HepG2 (cell line): ENCODE measurements around the gene ADAMTS17. TPM values are rescaled to one million over a fixed set of nuclear protein-coding genes. Genes with fewer than 3 reads are reported as not detected.

Experiments
- ATAC-seq: fragments of 200-7000 bp; cut with Tn5 transposase; 3 replicates; pipeline ENCODE4 v1.9.1; 2020; ENCODE audit warnings: mild to moderate bottlenecking, moderate library complexity
- BruUV-seq: library from RNA; stranded (reverse); fragments of 400-500 nt; replicated peaks from 2 replicates; lab custom pipeline; 2021; lab: Mats Ljungman, UMichigan
- CTCF ChIA-PET: fragments of 300-600 bp; formaldehyde crosslinking; extraction: SDS; loops from one replicate; lab custom pipeline; 2021; ENCODE audit warnings: low total read pairs, inconsistent platforms, low intra/inter-chr PET ratio; lab: Yijun Ruan, JAX
- POLR2A ChIA-PET: fragments of 350-600 bp; sonication (Branson Sonifier 250); formaldehyde crosslinking; loops from one replicate; lab custom pipeline; 2020; ENCODE audit warnings: antibody characterized with exemption, inconsistent platforms; lab: Yijun Ruan, JAX
- DNase-seq: peaks from one replicate; pipeline ENCODE4 v3.0.0-alpha.2; 2015; ENCODE audit warnings: low spot score
- FAIRE-seq: peaks from 3 replicates; lab custom pipeline; 2011; peaks lifted over from hg19 to GRCh38; lab: Jason Lieb, UNC
- H2AFZ ChIP-seq: one replicate; pipeline ENCODE4 v1.6.1; 2011; ENCODE audit warnings: low read length, inconsistent platforms
- H3K27ac ChIP-seq: fragments of 300-600 bp; 3 replicates; pipeline ENCODE4 v1.8.0; 2011; ENCODE audit warnings: mixed run types, mild to moderate bottlenecking, mixed read lengths, low read length, inconsistent platforms; ENCODE audit not compliant: insufficient read depth; ENCODE audit errors: extremely low read length
- H3K27me3 ChIP-seq, 2 experiments: fragments of 200-600 bp in 1 of 2; 2 replicates in 1 of 2; 3 replicates in 1 of 2; pipeline versions ENCODE4 v1.6.0 to v1.8.0; 2011; ENCODE audit warnings: low read length in 2 of 2, mild to moderate bottlenecking in 2 of 2, moderate library complexity in 2 of 2, inconsistent platforms in 1 of 2; ENCODE audit not compliant: insufficient read depth in 2 of 2, control insufficient read depth in 1 of 2
- H3K36me3 ChIP-seq, 2 experiments: fragments of 200-600 bp in 1 of 2; replicated peaks in 1 of 2; 2 replicates in 1 of 2; 3 replicates in 1 of 2; pipeline versions ENCODE4 v1.5.1 to v1.8.0; 2011; ENCODE audit warnings: low read length in 2 of 2, inconsistent platforms in 1 of 2; ENCODE audit not compliant: insufficient read depth in 2 of 2, control insufficient read depth in 1 of 2
- H3K4me1 ChIP-seq: 2 replicates; pipeline ENCODE4 v1.5.1; 2012; ENCODE audit warnings: low read length, inconsistent platforms; ENCODE audit not compliant: insufficient read depth
- H3K4me2 ChIP-seq: 2 replicates; pipeline ENCODE4 v1.6.0; 2011; ENCODE audit warnings: low read depth, low read length, inconsistent platforms
- H3K4me3 ChIP-seq, 3 experiments: fragments of 200-600 bp in 1 of 3; sonication (generic), shearing (Covaris generic) in 1 of 3; replicated peaks in 1 of 3; 2 replicates each; pipeline ENCODE4 v1.5.1; 2011 to 2016; ENCODE audit warnings: low read length in 3 of 3, inconsistent platforms in 2 of 3, low read depth in 2 of 3, mild to moderate bottlenecking in 2 of 3, control low read depth in 1 of 3, mixed read lengths in 1 of 3; ENCODE audit not compliant: insufficient read depth in 1 of 3
- H3K79me2 ChIP-seq: one replicate; pipeline ENCODE4 v1.6.1; 2011; ENCODE audit warnings: low read length, inconsistent platforms; ENCODE audit not compliant: insufficient read depth
- H3K9ac ChIP-seq: 2 replicates; pipeline ENCODE4 v1.6.0; 2011; ENCODE audit warnings: mild to moderate bottlenecking, low read depth, low read length, inconsistent platforms; ENCODE audit not compliant: insufficient read depth
- H3K9me3 ChIP-seq: 2 replicates; pipeline ENCODE4 v1.5.1; 2012; ENCODE audit warnings: mild to moderate bottlenecking, low read length
- H4K20me1 ChIP-seq: 2 replicates; pipeline ENCODE4 v1.6.0; 2011; ENCODE audit warnings: inconsistent platforms, mild to moderate bottlenecking, low read length, moderate library complexity; ENCODE audit not compliant: insufficient read depth
- KDM1A ChIP-seq: IDR thresholded peaks from 2 replicates; pipeline ENCODE4 v1.6.1; 2016; ENCODE audit warnings: missing compliant biosample characterization
- NCOA2 ChIP-seq: sonication (generic); formaldehyde crosslinking; IDR thresholded peaks from 2 replicates; pipeline ENCODE4 v1.8.0; 2022; ENCODE audit warnings: inconsistent platforms
- RAD21 ChIP-seq: fragments of 450-650 bp; formaldehyde crosslinking; IDR thresholded peaks from 2 replicates; pipeline ENCODE4 v1.5.0; 2020; ENCODE audit warnings: mild to moderate bottlenecking
- SMC3 ChIP-seq: IDR thresholded peaks from 2 replicates; pipeline ENCODE4 v1.6.1; 2011; ENCODE audit warnings: low read length, improper control_type of control experiment
- STAG1 ChIP-seq: sonication (generic); formaldehyde crosslinking; IDR thresholded peaks from 2 replicates; pipeline ENCODE4 v1.4.0; 2020; ENCODE audit warnings: missing genetic modification reagents
- ZSCAN31 ChIP-seq: sonication (generic); formaldehyde crosslinking; IDR thresholded peaks from 2 replicates; pipeline ENCODE4 v1.5.0; 2020; ENCODE audit warnings: low read depth, mild to moderate bottlenecking, missing genetic modification reagents
- WGBS: methylation state at CpG from one replicate; pipeline ENCODE4 v1.1.6; 2017; ENCODE audit warnings: low lambda C conversion rate; 5-methylcytosine and 5-hydroxymethylcytosine counted together
- in situ Hi-C: cut with HindIII; loops from 2 replicates; pipeline ENCODE4 v1.10.0; 2017; ENCODE audit warnings: low pct_unique_long_range_greater_than_20kb; ENCODE audit not compliant: extremely low pct_ligation_motif_present
- intact Hi-C: fragments of 100-400 bp; cut with micrococcal nuclease; formaldehyde crosslinking; loops from one replicate; pipeline ENCODE4 v1.10.0; 2022; ENCODE audit not compliant: unreplicated experiment
- polyA plus RNA-seq, 8 experiments: library from polyadenylated mRNA; depleted of rRNA in 3 of 8; stranded (reverse) in 7 of 8; unstranded in 1 of 8; fragments of >200 nt; fragmentation: Illumina TruSeq in 4 of 8; extraction: Trizol in 4 of 8; gene quantifications; 2 replicates each; pipeline versions ENCODE4 v1.2.1 to v1.2.3, GENCODE V29; 2011 to 2016; ENCODE audit warnings: low read depth in 4 of 8, missing spikeins in 1 of 8, mixed read lengths in 1 of 8; ENCODE audit not compliant: insufficient read depth in 1 of 8
- total RNA-seq, 5 experiments: library from RNA; depleted of rRNA; stranded (reverse); fragments of >200 nt; fragmentation: Illumina TruSeq; extraction: Trizol; gene quantifications; 2 replicates each; pipeline ENCODE4 v1.2.3, GENCODE V29; 2016; ENCODE audit warnings: low read depth in 1 of 5
- TF ChIP-seq, protein P1 (sequence below): sonication (generic); formaldehyde crosslinking; conservative IDR thresholded peaks from 2 replicates; pipeline ENCODE4 v1.8.1; 2023; ENCODE audit warnings: missing genetic modification reagents
- TF ChIP-seq, protein P2 (sequence below): sonication (generic); formaldehyde crosslinking; IDR thresholded peaks from 2 replicates; pipeline ENCODE4 v1.4.0; 2020; ENCODE audit warnings: missing genetic modification reagents, borderline replicate concordance
- TF ChIP-seq, protein P3 (sequence below): fragments of 450-650 bp; IDR thresholded peaks from 2 replicates; pipeline ENCODE4 v1.6.1; 2016
- TF ChIP-seq, protein P4 (sequence below): sonication (generic); formaldehyde crosslinking; IDR thresholded peaks from 2 replicates; pipeline ENCODE4 v1.4.0; 2020; ENCODE audit warnings: mild to moderate bottlenecking, missing genetic modification reagents
- TF ChIP-seq, protein P5 (sequence below): sonication (generic); formaldehyde crosslinking; IDR thresholded peaks from 2 replicates; pipeline ENCODE4 v1.5.0; 2020; ENCODE audit warnings: mild to moderate bottlenecking, missing genetic modification reagents, moderate library complexity

The ADAMTS17 gene
- total and polyA plus RNA-seq, 2 of the 13 experiments (the other 11 are each of a cell fraction or from before 2014, with no cell fraction given), result 0.02 to 0.04 TPM

DNA sequence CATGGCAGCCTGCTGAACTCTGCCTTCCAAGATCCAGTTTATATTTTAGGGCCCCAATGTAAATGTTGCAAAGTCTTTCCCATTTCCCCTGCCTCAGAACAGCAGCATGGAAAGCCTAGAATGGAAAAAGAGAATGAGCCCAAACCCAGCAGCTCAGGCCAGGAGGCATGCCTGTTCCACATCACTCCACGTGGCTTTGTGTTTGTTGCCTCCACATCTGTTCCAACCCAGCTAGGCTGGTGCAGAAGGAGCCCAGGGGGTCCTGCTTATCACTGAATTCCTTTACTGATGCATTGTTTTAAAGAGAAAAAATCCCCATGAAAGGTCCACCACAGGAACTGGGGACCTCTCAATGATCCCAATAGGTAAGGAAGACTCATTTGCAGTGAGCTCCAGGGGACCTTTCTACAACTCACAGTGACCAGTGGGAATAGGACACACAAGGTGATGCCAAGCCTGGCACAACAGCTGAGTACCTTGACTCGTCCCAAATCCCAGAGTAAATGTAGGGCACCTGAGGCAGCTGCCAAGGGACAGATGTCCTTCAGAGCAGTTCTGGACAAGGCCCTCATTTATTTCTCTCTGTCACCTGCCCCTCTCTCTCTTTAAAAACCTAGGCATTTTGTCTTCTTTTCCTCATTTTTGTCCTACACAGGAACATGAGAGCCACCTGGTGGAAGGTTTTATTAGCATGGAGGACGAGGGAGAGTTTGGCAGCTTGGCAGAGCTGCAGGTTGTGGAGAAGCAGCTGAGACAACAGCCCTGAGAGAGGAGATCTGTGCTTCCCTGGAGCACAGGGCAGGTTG lies 41.7 kb upstream of the ADAMTS17 start:
- H4K20me1 ChIP-seq, result no peaks in the 10 kb centered on the region
- H3K27me3 ChIP-seq, result peaks cover 0 to 3% of the 10 kb centered on the region in 2 experiments; a peak in 1 of 5 replicates
- ChIA-PET POLR2A (interaction anchor here (1.7 kb wide), 1 partner anchor 33 kb away, joined by 4 read pairs; no protein-coding TSS in a partner anchor), CTCF (interaction anchor here (0.8 to 3.5 kb wide), 4 partner anchors 32 to 592 kb away, joined by 3 to 41 read pairs (median 8); partner anchors contain the start of gene ADAMTS17)
- intact Hi-C loops, result loop anchor here (1.0 to 5.0 kb wide), 4 partner anchors 33 to 591 kb away; partner anchors contain the start of gene ADAMTS17
- DNase-seq (peak; percentile 41), FAIRE-seq (peak; percentile 62), ATAC-seq (peak; percentile 82)
- no peak overlapping the region for H3K4me2 ChIP-seq
- H3K36me3 ChIP-seq, result no peaks in the 10 kb centered on the region
- in situ Hi-C loops, result loop anchor here (10.0 kb wide), 1 partner anchor 49 kb away; no protein-coding TSS in a partner anchor
- no peak overlapping the region for H3K4me3 ChIP-seq
- no peaks in the 10 kb centered on the region for H3K4me1 ChIP-seq
- no peaks in the 10 kb centered on the region for H3K9me3 ChIP-seq
- H2AFZ ChIP-seq, result no peak overlapping the region
- BruUV-seq, result no TSS peak
- H3K79me2 ChIP-seq, result no peaks in the 10 kb centered on the region
- 0% methylated on average over 3 of the region's 3 CpGs for WGBS
- no peak overlapping the region for H3K27ac ChIP-seq
- no peak for TF ChIP-seq NCOA2 (CRISPR knock-in tag)
- TF ChIP-seq, protein P1, sequence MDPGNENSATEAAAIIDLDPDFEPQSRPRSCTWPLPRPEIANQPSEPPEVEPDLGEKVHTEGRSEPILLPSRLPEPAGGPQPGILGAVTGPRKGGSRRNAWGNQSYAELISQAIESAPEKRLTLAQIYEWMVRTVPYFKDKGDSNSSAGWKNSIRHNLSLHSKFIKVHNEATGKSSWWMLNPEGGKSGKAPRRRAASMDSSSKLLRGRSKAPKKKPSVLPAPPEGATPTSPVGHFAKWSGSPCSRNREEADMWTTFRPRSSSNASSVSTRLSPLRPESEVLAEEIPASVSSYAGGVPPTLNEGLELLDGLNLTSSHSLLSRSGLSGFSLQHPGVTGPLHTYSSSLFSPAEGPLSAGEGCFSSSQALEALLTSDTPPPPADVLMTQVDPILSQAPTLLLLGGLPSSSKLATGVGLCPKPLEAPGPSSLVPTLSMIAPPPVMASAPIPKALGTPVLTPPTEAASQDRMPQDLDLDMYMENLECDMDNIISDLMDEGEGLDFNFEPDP, result no peak
- TF ChIP-seq, protein P2, sequence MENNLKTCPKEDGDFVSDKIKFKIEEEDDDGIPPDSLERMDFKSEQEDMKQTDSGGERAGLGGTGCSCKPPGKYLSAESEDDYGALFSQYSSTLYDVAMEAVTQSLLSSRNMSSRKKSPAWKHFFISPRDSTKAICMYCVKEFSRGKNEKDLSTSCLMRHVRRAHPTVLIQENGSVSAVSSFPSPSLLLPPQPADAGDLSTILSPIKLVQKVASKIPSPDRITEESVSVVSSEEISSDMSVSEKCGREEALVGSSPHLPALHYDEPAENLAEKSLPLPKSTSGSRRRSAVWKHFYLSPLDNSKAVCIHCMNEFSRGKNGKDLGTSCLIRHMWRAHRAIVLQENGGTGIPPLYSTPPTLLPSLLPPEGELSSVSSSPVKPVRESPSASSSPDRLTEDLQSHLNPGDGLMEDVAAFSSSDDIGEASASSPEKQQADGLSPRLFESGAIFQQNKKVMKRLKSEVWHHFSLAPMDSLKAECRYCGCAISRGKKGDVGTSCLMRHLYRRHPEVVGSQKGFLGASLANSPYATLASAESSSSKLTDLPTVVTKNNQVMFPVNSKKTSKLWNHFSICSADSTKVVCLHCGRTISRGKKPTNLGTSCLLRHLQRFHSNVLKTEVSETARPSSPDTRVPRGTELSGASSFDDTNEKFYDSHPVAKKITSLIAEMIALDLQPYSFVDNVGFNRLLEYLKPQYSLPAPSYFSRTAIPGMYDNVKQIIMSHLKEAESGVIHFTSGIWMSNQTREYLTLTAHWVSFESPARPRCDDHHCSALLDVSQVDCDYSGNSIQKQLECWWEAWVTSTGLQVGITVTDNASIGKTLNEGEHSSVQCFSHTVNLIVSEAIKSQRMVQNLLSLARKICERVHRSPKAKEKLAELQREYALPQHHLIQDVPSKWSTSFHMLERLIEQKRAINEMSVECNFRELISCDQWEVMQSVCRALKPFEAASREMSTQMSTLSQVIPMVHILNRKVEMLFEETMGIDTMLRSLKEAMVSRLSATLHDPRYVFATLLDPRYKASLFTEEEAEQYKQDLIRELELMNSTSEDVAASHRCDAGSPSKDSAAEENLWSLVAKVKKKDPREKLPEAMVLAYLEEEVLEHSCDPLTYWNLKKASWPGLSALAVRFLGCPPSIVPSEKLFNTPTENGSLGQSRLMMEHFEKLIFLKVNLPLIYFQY (CRISPR knock-in tag), result no peak
- peak; percentile 79 for TF ChIP-seq STAG1
- TF ChIP-seq, protein P3, sequence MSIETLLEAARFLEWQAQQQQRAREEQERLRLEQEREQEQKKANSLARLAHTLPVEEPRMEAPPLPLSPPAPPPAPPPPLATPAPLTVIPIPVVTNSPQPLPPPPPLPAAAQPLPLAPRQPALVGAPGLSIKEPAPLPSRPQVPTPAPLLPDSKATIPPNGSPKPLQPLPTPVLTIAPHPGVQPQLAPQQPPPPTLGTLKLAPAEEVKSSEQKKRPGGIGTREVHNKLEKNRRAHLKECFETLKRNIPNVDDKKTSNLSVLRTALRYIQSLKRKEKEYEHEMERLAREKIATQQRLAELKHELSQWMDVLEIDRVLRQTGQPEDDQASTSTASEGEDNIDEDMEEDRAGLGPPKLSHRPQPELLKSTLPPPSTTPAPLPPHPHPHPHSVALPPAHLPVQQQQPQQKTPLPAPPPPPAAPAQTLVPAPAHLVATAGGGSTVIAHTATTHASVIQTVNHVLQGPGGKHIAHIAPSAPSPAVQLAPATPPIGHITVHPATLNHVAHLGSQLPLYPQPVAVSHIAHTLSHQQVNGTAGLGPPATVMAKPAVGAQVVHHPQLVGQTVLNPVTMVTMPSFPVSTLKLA, result peak; percentile 55; the same call in 1 of the 2 replicates
- TF ChIP-seq RAD21 (CRISPR knock-in tag), result peak; percentile 53; the same call in 1 of the 2 replicates
- TF ChIP-seq, protein P4, sequence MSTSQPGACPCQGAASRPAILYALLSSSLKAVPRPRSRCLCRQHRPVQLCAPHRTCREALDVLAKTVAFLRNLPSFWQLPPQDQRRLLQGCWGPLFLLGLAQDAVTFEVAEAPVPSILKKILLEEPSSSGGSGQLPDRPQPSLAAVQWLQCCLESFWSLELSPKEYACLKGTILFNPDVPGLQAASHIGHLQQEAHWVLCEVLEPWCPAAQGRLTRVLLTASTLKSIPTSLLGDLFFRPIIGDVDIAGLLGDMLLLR (CRISPR knock-in tag), result no peak
- TF ChIP-seq, protein P5, sequence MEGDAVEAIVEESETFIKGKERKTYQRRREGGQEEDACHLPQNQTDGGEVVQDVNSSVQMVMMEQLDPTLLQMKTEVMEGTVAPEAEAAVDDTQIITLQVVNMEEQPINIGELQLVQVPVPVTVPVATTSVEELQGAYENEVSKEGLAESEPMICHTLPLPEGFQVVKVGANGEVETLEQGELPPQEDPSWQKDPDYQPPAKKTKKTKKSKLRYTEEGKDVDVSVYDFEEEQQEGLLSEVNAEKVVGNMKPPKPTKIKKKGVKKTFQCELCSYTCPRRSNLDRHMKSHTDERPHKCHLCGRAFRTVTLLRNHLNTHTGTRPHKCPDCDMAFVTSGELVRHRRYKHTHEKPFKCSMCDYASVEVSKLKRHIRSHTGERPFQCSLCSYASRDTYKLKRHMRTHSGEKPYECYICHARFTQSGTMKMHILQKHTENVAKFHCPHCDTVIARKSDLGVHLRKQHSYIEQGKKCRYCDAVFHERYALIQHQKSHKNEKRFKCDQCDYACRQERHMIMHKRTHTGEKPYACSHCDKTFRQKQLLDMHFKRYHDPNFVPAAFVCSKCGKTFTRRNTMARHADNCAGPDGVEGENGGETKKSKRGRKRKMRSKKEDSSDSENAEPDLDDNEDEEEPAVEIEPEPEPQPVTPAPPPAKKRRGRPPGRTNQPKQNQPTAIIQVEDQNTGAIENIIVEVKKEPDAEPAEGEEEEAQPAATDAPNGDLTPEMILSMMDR, result peak; percentile 76
- TF ChIP-seq SMC3, result peak; percentile 79
- TF ChIP-seq ZSCAN31 (CRISPR knock-in tag), result no peak
- no peak for TF ChIP-seq KDM1A (CRISPR knock-in tag)
- no peak overlapping the region for H3K9ac ChIP-seq
